Sigmoid colon (tissue), 7 donors: ENCODE results near the gene CBX7. TPM values are rescaled to one million over a fixed set of nuclear protein-coding genes. Genes with fewer than 3 reads are reported as not detected.
A peak's percentile ranks its signal among the peaks of the same experiment; 100 is the strongest.

Experiments used
- DNase-seq: peaks from one replicate; pipeline ENCODE4 v3.0.0-alpha.2; 2019
- H3K27ac ChIP-seq, 4 donors: fragments of 200-600 bp; sonication (generic); one replicate each; pipeline ENCODE4 v1.5.1; 2016 to 2019; ENCODE audit warnings: mild to moderate bottlenecking in 1 of 4
- H3K27me3 ChIP-seq, 3 donors: fragments of 200-600 bp; sonication (generic); one replicate each; pipeline ENCODE4 v1.5.1; 2019; ENCODE audit warnings: mild to moderate bottlenecking in 1 of 3
- H3K36me3 ChIP-seq, 4 donors: fragments of 200-600 bp; sonication (generic); one replicate each; pipeline ENCODE4 v1.5.1; 2016 to 2019
- H3K4me1 ChIP-seq, 4 donors: fragments of 200-600 bp; sonication (generic); one replicate each; pipeline ENCODE4 v1.5.1; 2017 to 2019
- H3K4me3 ChIP-seq, 4 donors: fragments of 200-600 bp; sonication (generic); one replicate each; pipeline ENCODE4 v1.5.1; 2017 to 2019; ENCODE audit warnings: mild to moderate bottlenecking in 2 of 4, moderate library complexity in 1 of 4
- H3K9me3 ChIP-seq, 4 donors: fragments of 200-600 bp in 3 of 4; sonication (generic) in 3 of 4; one replicate each; pipeline versions ENCODE4 v1.5.1 to v1.6.1; 2013 to 2019
- EP300 ChIP-seq, 4 donors: sonication (generic); formaldehyde crosslinking; IDR thresholded peaks; one replicate each; pipeline ENCODE4 v1.6.1; 2017; ENCODE audit warnings: antibody characterized with exemption in 4 of 4
- POLR2A ChIP-seq, 2 donors: fragments of 450-650 bp; IDR thresholded peaks; one replicate each; pipeline ENCODE4 v1.6.1; 2016; ENCODE audit warnings: antibody characterized with exemption in 2 of 2, mild to moderate bottlenecking in 2 of 2, moderate library complexity in 2 of 2
- POLR2AphosphoS5 ChIP-seq, 4 donors: sonication (generic); formaldehyde crosslinking; IDR thresholded peaks; one replicate each; pipeline ENCODE4 v1.6.1; 2017; ENCODE audit warnings: antibody characterized with exemption in 4 of 4
- WGBS, 2 donors: extraction: QIAGEN DNeasy Blood & Tissue Kit; methylation state at CpG; one replicate each; pipeline ENCODE4 v1.1.7; 2013; 5-methylcytosine and 5-hydroxymethylcytosine counted together
- intact Hi-C: fragments of 100-400 bp; cut with DNase I; formaldehyde crosslinking; loops from one replicate; pipeline ENCODE4 v1.15.1; 2023
- polyA plus RNA-seq, 3 donors: library from polyadenylated mRNA; stranded (reverse); fragments of 200-250 nt; gene quantifications; one replicate each; pipeline ENCODE4 v1.2.3, GENCODE V29; 2013
- total RNA-seq, 4 donors: library from RNA; depleted of rRNA; stranded (reverse); fragments of >200 nt; gene quantifications; one replicate each; pipeline ENCODE4 v1.1.0, GENCODE V29; 2016
- TF ChIP-seq, protein P1 (sequence below), 4 experiments: fragments of 450-650 bp in 3 of 4; fragments of 200-600 bp in 1 of 4; IDR thresholded peaks; one replicate each; pipeline ENCODE4 v1.5.1; 2016 to 2019; ENCODE audit warnings: antibody characterized with exemption in 4 of 4, mild to moderate bottlenecking in 3 of 4, moderate library complexity in 2 of 4
- donor health status: healthy with polysubstance abuse.
- donor health status: Bipolar disorder and iron deficiency.
- donor health status: healthy.

CBX7 gene
- total and polyA plus RNA-seq, 7 donors: 10.9 to 166 (median 108) TPM

DNA sequence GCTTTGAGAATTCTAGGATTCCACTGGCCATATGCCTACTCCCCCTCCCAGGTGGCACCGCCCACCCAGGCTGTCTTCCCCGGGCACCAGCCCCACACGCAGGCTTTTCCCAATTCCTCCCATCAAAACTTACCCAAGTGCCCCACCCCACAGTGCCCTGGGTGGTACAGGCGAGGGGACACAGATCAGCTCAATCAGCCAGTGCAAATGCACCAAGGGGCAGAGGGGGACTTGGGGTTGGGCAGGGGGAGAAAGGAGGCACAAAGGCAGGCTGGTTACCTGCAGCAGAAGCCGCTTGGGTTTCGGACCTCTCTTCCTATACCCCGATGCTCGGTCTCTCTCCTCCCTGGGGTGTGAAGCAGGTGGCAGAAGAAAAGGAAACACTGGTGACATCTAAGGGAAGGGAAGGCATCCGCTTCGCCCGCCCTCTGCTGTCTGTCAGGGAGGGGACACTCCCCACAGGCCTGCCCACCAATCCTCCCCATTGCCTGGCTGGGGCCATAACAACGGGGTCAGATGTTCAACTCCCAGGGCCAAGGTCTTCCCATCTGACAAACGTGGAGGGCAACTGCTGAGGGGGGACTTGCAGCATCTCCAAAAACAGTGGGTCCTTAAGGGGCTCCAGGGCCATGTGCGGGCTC is 14.0 kb downstream of the CBX7 start:
- Histone ChIP-seq H3K4me1 (peaks cover 0 to 22% (median 17%) of the 10 kb centered on the region in 4 donors), H3K4me3 (no peak overlapping the region), H3K9me3 (no peaks in the 10 kb centered on the region), H3K27ac (no peak overlapping the region), H3K27me3 (no peaks in the 10 kb centered on the region), H3K36me3 (peaks cover 6 to 50% (median 7%) of the 10 kb centered on the region in 4 donors)
- TF ChIP-seq POLR2AphosphoS5 (IDR thresholded peaks at IDR 0.05): no peak
- no peak for TF ChIP-seq EP300 (IDR thresholded peaks at IDR 0.05)
- TF ChIP-seq, protein P1, sequence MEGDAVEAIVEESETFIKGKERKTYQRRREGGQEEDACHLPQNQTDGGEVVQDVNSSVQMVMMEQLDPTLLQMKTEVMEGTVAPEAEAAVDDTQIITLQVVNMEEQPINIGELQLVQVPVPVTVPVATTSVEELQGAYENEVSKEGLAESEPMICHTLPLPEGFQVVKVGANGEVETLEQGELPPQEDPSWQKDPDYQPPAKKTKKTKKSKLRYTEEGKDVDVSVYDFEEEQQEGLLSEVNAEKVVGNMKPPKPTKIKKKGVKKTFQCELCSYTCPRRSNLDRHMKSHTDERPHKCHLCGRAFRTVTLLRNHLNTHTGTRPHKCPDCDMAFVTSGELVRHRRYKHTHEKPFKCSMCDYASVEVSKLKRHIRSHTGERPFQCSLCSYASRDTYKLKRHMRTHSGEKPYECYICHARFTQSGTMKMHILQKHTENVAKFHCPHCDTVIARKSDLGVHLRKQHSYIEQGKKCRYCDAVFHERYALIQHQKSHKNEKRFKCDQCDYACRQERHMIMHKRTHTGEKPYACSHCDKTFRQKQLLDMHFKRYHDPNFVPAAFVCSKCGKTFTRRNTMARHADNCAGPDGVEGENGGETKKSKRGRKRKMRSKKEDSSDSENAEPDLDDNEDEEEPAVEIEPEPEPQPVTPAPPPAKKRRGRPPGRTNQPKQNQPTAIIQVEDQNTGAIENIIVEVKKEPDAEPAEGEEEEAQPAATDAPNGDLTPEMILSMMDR (IDR thresholded peaks at IDR 0.05): no peak
- no peak for TF ChIP-seq POLR2A (IDR thresholded peaks at IDR 0.05)
- intact Hi-C loops: no loop called here
- 77 to 86% methylated on average over 14 of the region's 14 CpGs for WGBS, 2 donors
- DNase-seq: peak; percentile 46

GRCh38 chr22:39136317-39136716 is 16.2 kb downstream of the CBX7 start:
- DNase-seq: peak; percentile 57
- no peak overlapping the region for H3K4me3 ChIP-seq
- H3K4me1 ChIP-seq: peaks cover 0 to 31% (median 24%) of the 10 kb centered on the region in 4 donors
- H3K27me3 ChIP-seq: no peaks in the 10 kb centered on the region
- peaks cover 6 to 64% (median 16%) of the 10 kb centered on the region in 4 donors for H3K36me3 ChIP-seq
- H3K27ac ChIP-seq: no peak overlapping the region
- WGBS, 2 donors: 92 to 94% methylated on average over 8 of the region's 8 CpGs
- H3K9me3 ChIP-seq: no peaks in the 10 kb centered on the region
- no peak for TF ChIP-seq POLR2AphosphoS5 (IDR thresholded peaks at IDR 0.05)
- no peak for TF ChIP-seq POLR2A (IDR thresholded peaks at IDR 0.05)
- TF ChIP-seq, protein P1 (IDR thresholded peaks at IDR 0.05): no peak
- TF ChIP-seq EP300 (IDR thresholded peaks at IDR 0.05): no peak
- intact Hi-C loops: no loop called here

GRCh38 chr22:39135092-39135896 is 17.2 kb downstream of the CBX7 start:
- no peaks in the 10 kb centered on the region for H3K27me3 ChIP-seq
- peak; percentile 89 for DNase-seq
- peaks cover 6 to 55% (median 16%) of the 10 kb centered on the region in 4 donors for H3K36me3 ChIP-seq
- no peak overlapping the region for H3K4me3 ChIP-seq
- WGBS, 2 donors: 67 to 69% methylated on average over 15 of the region's 15 CpGs
- H3K4me1 ChIP-seq: peaks cover 0 to 39% (median 34%) of the 10 kb centered on the region in 4 donors
- no peak for TF ChIP-seq POLR2A (IDR thresholded peaks at IDR 0.05)
- TF ChIP-seq EP300 (IDR thresholded peaks at IDR 0.05): no peak
- TF ChIP-seq POLR2AphosphoS5 (IDR thresholded peaks at IDR 0.05): peak in 1 of 4 donors; percentile 12
- TF ChIP-seq, protein P1 (IDR thresholded peaks at IDR 0.05): peak in 2 of 4 experiments; percentile 52 to 64
- no peaks in the 10 kb centered on the region for H3K9me3 ChIP-seq
- peak overlapping the region in 3 of 4 donors; percentile 54 to 60 (median 59) for H3K27ac ChIP-seq
- intact Hi-C loops: no loop called here

DNA sequence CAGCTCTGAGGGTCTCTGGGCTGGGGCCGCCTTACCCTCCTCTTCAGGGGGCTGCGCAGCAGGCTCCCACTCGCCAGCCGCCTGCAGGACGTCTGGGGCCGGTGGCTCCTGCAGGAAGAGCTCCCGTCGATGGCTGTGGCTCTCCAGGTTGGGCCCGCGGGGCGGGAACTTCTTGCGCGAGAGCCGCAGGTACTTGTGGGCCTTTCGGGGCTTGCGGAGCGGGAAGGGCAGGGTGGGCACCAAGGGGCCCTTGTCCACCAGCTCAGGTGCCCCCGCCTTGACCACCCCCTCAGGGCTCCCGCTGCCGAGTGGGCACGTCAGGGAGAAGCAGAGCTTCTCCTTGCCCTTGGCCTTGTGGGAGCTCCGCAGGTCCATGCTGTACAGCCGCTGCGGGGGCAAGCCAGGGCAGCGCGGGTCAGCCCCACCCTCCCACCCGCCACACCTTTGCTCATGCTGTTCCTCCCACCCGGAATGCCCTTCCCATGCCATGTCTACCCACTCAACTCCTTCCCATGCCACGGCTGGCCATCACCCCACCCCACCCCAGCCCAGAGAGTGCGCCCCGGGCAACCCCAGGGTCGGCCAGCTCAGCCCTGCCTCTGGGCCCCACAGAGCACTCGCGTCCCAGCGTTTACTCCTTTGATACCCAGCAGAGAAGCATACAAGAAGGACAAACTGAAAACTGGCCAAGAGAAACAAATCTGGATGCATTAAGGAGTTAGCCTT is 18.0 kb downstream of the CBX7 start:
- Histone ChIP-seq H3K36me3 (peaks cover 6 to 51% (median 16%) of the 10 kb centered on the region in 4 donors), H3K27ac (peak overlapping the region in 3 of 4 donors; percentile 54 to 60 (median 59)), H3K4me1 (peaks cover 0 to 46% (median 36%) of the 10 kb centered on the region in 4 donors), H3K27me3 (no peaks in the 10 kb centered on the region), H3K9me3 (no peaks in the 10 kb centered on the region), H3K4me3 (no peak overlapping the region)
- DNase-seq: peak; percentile 39
- intact Hi-C loops: loop anchor here (5.0 kb wide), 1 partner anchor 117 kb away; no protein-coding TSS in a partner anchor
- 94 to 95% methylated on average over 35 of the region's 35 CpGs for WGBS, 2 donors
- TF ChIP-seq POLR2AphosphoS5 (IDR thresholded peaks at IDR 0.05) (no peak), POLR2A (IDR thresholded peaks at IDR 0.05) (no peak), EP300 (IDR thresholded peaks at IDR 0.05) (no peak)
- TF ChIP-seq, protein P1 (IDR thresholded peaks at IDR 0.05): no peak
